B cell (primary cell): ENCODE measurements around the gene PLIN4. TPM values are rescaled to one million over a fixed set of nuclear protein-coding genes. Genes with fewer than 3 reads are reported as not detected.

Source experiments
- ATAC-seq: fragments of 200-7000 bp; cut with Tn5 transposase; one replicate; pipeline ENCODE4 v1.10.0; 2021; ENCODE audit warnings: low read depth, mild to moderate bottlenecking, moderate number of reproducible peaks, moderate library complexity
- CTCF ChIA-PET: fragments of 350-600 bp; sonication (Branson Sonifier 250); formaldehyde crosslinking; loops from one replicate; lab custom pipeline; 2021; ENCODE audit warnings: antibody characterized with exemption, inconsistent platforms; lab: Charles Lee
- POLR2A ChIA-PET: fragments of 350-600 bp; sonication (Branson Sonifier 250); formaldehyde crosslinking; loops from one replicate; lab custom pipeline; 2021; ENCODE audit warnings: antibody characterized with exemption; lab: Charles Lee
- DNase-seq: peaks from one replicate; pipeline ENCODE4 v3.0.0; 2013
- H2AFZ ChIP-seq: 2 replicates; pipeline ENCODE4 v1.6.1; 2012; ENCODE audit warnings: mild to moderate bottlenecking, low read depth, low read length; ENCODE audit not compliant: insufficient read depth, poor library complexity, severe bottlenecking
- H3K27ac ChIP-seq, 2 donors: 1 replicate in 1 of 2; 2 replicates in 1 of 2; pipeline ENCODE4 v1.5.1; 2012 to 2013; ENCODE audit warnings: low read length in 2 of 2, mild to moderate bottlenecking in 2 of 2, moderate library complexity in 1 of 2
- H3K27me3 ChIP-seq, 4 experiments: fragments of 200-600 bp in 1 of 4; sonication (generic) in 1 of 4; replicated peaks in 1 of 4; 1 replicate in 2 of 4; 2 replicates in 2 of 4; pipeline versions ENCODE4 v1.6.1 to v1.7.0; 2013 to 2016; ENCODE audit warnings: low read length in 3 of 4, mild to moderate bottlenecking in 2 of 4, mixed read lengths in 1 of 4, moderate library complexity in 1 of 4; ENCODE audit not compliant: insufficient read depth in 4 of 4, control insufficient read depth in 3 of 4; ENCODE audit errors: control extremely low read depth in 1 of 4
- H3K36me3 ChIP-seq, 2 experiments: replicated peaks in 1 of 2; 1 replicate in 1 of 2; 2 replicates in 1 of 2; pipeline versions ENCODE4 v1.6.1 to v1.7.1; 2013; ENCODE audit warnings: low read length in 1 of 2; ENCODE audit not compliant: insufficient read depth in 2 of 2, control insufficient read depth in 1 of 2; ENCODE audit errors: control extremely low read depth in 1 of 2, extremely low read depth in 1 of 2
- H3K4me1 ChIP-seq, 2 donors: fragments of 200-600 bp in 1 of 2; sonication (generic) in 1 of 2; 1 replicate in 1 of 2; 2 replicates in 1 of 2; pipeline versions ENCODE4 v1.5.1 to v1.6.1; 2013 to 2017; ENCODE audit warnings: low read length in 2 of 2; ENCODE audit not compliant: control insufficient read depth in 2 of 2, insufficient read depth in 2 of 2
- H3K4me2 ChIP-seq: replicated peaks from 2 replicates; pipeline ENCODE3; 2012; ENCODE audit warnings: mild to moderate bottlenecking, low read depth, low read length; ENCODE audit not compliant: poor library complexity, severe bottlenecking
- H3K4me3 ChIP-seq, 5 experiments: fragments of 200-600 bp in 1 of 5; sonication (generic) in 1 of 5; 1 replicate in 3 of 5; 2 replicates in 2 of 5; pipeline versions ENCODE4 v1.5.1 to v1.7.0; 2011 to 2016; ENCODE audit warnings: low read length in 4 of 5, mild to moderate bottlenecking in 4 of 5, low read depth in 2 of 5, control low read depth in 1 of 5, moderate library complexity in 1 of 5; ENCODE audit not compliant: insufficient read depth in 1 of 5; ENCODE audit errors: control extremely low read depth in 1 of 5, extremely low read depth in 1 of 5
- H3K79me2 ChIP-seq: fragments of 200-600 bp; sonication (generic); one replicate; pipeline ENCODE4 v1.6.0; 2016; ENCODE audit warnings: low read length; ENCODE audit not compliant: control insufficient read depth, insufficient read depth
- H3K9ac ChIP-seq: fragments of 200-600 bp; sonication (generic); 2 replicates; pipeline ENCODE4 v1.6.1; 2017; ENCODE audit warnings: mild to moderate bottlenecking, low read length, moderate library complexity
- H3K9me3 ChIP-seq, 3 donors: one replicate each; pipeline versions ENCODE4 v1.6.1 to v1.7.1; 2013; ENCODE audit warnings: low read length in 2 of 3; ENCODE audit not compliant: control insufficient read depth in 2 of 3, insufficient read depth in 1 of 3; ENCODE audit errors: control extremely low read depth in 1 of 3
- H4K20me1 ChIP-seq: 2 replicates; pipeline ENCODE4 v1.6.0; 2012; ENCODE audit warnings: mild to moderate bottlenecking, low read length; ENCODE audit not compliant: insufficient read depth, control insufficient read depth, poor library complexity, severe bottlenecking
- H3K27ac Mint-ChIP-seq: one replicate; pipeline ENCODE4 v1.8.0; 2021; ENCODE audit warnings: mixed read lengths
- H3K27me3 Mint-ChIP-seq: one replicate; pipeline ENCODE4 v1.8.0; 2021; ENCODE audit warnings: mixed read lengths
- H3K4me1 Mint-ChIP-seq: one replicate; pipeline ENCODE4 v1.8.0; 2021; ENCODE audit warnings: mixed read lengths
- H3K4me3 Mint-ChIP-seq: one replicate; pipeline ENCODE4 v1.8.0; 2021; ENCODE audit warnings: mixed read lengths
- H3K9me3 Mint-ChIP-seq: one replicate; pipeline ENCODE4 v1.8.0; 2022; ENCODE audit warnings: mixed read lengths; ENCODE audit not compliant: insufficient read depth
- CTCF ChIP-seq: fragments of 200-600 bp; IDR thresholded peaks from one replicate; pipeline ENCODE4 v1.8.0; 2022; ENCODE audit warnings: antibody characterized with exemption, mild to moderate bottlenecking
- EZH2 ChIP-seq: IDR thresholded peaks from 2 replicates; pipeline ENCODE4 v1.6.1; 2012; ENCODE audit warnings: borderline replicate concordance, low read depth, mild to moderate bottlenecking, moderate library complexity, low read length; ENCODE audit not compliant: insufficient read depth, poor library complexity, severe bottlenecking
- WGBS: methylation state at CpG from one replicate; pipeline ENCODE4 v1.1.5; 2013; ENCODE audit warnings: missing lambda C conversion rate; ENCODE audit not compliant: insufficient coverage; 5-methylcytosine and 5-hydroxymethylcytosine counted together
- intact Hi-C: fragments of 100-400 bp; cut with micrococcal nuclease; formaldehyde crosslinking; loops from one replicate; pipeline ENCODE4 v1.10.0; 2022
- polyA plus RNA-seq: library from polyadenylated mRNA; depleted of rRNA; stranded (reverse); fragments of >200 nt; gene quantifications from 2 replicates; pipeline ENCODE4 v1.2.3, GENCODE V29; 2012
- total RNA-seq, 2 donors: library from RNA; stranded (reverse); fragments of 120-200 nt in 1 of 2; gene quantifications; 1 replicate in 1 of 2; 2 replicates in 1 of 2; pipeline versions ENCODE4 v1.2.3 to v1.2.4, GENCODE V29; 2013 to 2022

Gene PLIN4
- total and polyA plus RNA-seq, 2 donors (not counting 1 experiment from before 2014, with no cell fraction given): 0.04 to 0.07 TPM

DNA sequence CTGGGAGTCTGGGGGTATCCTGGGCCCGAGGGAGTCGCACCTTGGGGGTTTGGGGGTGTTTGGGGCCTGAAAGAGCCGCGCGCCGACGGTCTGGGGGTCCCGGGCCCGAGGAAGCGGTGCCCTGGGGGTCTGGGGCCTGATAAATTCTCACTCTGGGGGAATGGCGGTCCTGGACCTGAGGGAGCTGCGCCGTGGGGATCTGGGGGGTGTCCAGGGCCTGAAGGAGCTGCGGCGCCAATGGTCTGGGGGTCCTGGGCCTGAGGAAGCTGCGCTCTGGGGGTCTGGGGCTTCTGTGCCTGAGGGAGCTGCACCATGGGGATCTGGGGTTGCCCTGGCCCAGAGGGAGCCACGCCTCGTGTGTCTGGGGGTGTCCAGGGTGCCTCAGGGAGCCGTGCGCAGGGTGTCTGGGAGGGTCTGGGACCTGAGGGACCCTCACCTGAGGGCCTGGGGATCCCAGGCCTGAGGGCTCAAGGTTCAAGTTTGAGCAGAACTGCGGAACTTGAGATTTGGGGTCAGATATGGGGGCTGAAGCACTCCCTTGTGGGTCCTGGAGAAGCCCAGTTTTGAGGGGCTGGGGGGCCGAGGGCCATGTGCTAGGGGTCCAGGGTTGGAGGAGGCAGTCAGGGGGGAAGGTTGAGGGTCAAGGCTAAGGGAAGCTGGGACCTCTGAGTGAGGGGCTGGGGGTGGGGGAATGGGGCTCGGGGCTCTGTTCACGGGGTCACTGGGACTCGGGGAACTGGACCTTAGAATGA, 45.1 kb downstream of the PLIN4 start:
- ChIA-PET CTCF (interaction anchor here (0.6 kb wide), 1 partner anchor 1525 kb away, joined by 3 read pairs; no protein-coding TSS in a partner anchor), POLR2A (interaction anchor here (0.7 kb wide), 1 partner anchor 495 kb away, joined by 5 read pairs; no protein-coding TSS in a partner anchor)
- Histone ChIP-seq H4K20me1 (peaks cover 20% of the 10 kb centered on the region), H3K79me2 (peaks cover 26% of the 10 kb centered on the region), H3K4me3 (peak overlapping the region in 4 of 5 experiments; percentile 52 to 71 (median 65)), H3K4me2 (peak overlapping the region; percentile 99), H3K9ac (peak overlapping the region; percentile 74), H3K27me3 (no peaks in the 10 kb centered on the region), H3K36me3 (peaks cover 0 to 15% of the 10 kb centered on the region in 2 experiments), H3K9me3 (no peaks in the 10 kb centered on the region), H2AFZ (peak overlapping the region; percentile 32), H3K27ac (peak overlapping the region in 1 of 2 donors; percentile 23), H3K4me1 (peaks cover 20 to 31% of the 10 kb centered on the region in 2 donors)
- H3K9me3 Mint-ChIP-seq: no peaks in the 10 kb centered on the region
- intact Hi-C loops: loop anchor here (5.0 to 10.0 kb wide), 5 partner anchors 146 to 1152 kb away; partner anchors contain the start of genes DOHH, EEF2, FZR1 and PLIN3
- peaks cover 22% of the 10 kb centered on the region for H3K4me1 Mint-ChIP-seq
- ATAC-seq (no peak), DNase-seq (no peak)
- H3K27ac Mint-ChIP-seq: no peak overlapping the region
- H3K27me3 Mint-ChIP-seq: no peaks in the 10 kb centered on the region
- TF ChIP-seq EZH2: no peak
- TF ChIP-seq CTCF: no peak
- WGBS: 32% methylated on average over 23 of the region's 25 CpGs
- peak overlapping the region; percentile 73 for H3K4me3 Mint-ChIP-seq
